NOMO-1 treated with DMSO at 0.1 percent for 48 hours (cell line): ENCODE measurements around the gene ADSS2.

Experiments used
- DNase-seq: peaks from one replicate; lab custom pipeline; 2025; ENCODE audit not compliant: unreplicated experiment; lab: John Stamatoyannopoulos, UW

The ADSS2 gene

DNA sequence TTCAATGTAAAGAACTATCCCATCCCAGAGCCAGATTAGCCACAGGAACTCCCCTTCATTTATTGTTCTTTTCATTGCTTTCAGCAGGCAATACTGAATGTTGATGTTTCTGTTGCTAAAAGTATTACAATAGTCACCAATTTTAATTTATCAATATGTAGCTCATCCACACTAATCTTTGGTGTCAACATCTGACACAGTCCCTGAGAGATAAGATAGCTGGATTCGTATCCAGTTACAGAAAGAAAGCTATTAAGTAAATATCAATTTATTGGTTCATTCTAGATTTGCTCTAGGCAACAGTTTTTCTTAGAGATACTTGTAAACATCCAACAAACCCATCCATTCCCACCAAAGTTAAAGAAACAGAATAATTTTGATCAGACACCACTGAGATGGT, 4.7 kb downstream of the ADSS2 start:
- DNase-seq, result no peak

DNA sequence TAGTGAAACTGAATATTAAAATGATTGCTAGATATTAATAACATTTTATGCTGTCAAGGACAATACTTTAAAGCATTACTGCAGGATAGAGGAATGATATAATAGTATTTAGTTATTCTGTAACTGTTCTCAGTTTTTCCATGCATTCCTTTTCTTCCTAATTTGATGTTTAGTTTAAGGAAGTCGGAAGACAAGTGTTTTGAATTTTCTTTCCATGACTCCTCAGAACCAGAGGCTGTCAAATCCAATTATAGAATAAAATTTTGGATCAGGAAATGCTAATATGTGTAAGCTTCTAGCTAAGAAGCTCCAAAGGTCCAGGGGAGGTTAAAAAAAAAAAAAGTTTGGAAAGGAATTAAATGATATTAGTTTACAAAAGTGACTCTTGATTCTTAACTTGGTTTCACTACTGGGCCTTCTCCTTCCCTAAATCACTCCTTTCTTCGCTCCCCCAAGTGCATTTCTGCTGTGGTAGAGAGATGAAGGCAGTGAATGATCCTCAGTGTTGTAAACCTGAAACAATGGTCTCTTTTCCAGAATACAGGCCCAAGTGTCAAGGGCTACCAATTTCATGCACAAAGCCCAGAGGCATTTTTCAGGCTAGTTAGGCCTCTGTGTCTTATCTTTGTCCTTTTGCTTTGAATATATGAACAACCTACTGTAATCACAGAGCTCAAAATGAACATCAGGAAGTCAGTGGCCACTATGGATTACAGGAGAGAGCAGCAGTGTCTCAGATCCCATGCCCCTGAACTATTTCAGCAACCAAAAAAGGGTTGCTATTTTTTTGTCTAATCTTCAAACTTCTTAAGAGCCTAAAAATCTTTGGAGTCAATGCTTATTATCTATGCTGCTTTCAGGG, 6.2 kb downstream of the ADSS2 start:
- DNase-seq, result no peak

DNA sequence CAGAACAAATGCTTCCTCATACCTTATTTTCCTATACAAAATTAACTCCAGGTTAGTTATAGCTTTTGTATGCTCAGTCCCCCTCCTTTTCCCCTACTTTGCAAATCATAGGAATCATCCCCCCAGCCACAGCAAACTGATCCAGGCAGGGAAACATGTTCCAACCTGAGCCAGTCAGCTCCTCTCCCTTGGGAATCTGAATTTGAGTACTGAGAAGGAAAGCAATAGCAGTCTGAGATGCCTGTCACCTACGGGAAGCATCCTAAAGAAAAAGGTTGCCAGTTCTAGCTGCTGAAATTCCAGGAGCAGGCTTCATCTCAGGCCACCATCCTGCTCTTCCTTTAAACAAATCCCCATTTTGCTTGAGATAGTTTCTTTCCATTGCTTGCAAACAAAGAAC, 6.9 kb downstream of the ADSS2 start:
- DNase-seq, result no peak

DNA sequence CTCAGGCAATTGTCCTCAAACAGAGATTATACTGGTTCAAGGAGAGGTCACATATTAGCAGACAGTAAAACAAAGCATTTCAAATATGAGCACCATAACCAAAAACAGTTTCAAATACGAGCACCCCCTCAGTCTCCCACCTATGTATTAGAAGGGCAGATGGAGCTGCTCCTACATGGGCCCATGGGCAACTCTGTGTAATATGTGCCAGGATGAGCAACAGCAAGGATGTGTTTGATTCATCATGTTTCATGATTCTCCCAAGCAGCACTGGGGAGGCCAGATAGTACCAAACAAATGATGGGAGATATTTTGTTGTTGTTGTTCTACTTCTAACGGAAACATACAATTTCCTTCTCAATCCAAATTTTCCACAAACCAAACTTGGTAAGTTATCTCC, 8.9 kb downstream of the ADSS2 start:
- no peak for DNase-seq

DNA sequence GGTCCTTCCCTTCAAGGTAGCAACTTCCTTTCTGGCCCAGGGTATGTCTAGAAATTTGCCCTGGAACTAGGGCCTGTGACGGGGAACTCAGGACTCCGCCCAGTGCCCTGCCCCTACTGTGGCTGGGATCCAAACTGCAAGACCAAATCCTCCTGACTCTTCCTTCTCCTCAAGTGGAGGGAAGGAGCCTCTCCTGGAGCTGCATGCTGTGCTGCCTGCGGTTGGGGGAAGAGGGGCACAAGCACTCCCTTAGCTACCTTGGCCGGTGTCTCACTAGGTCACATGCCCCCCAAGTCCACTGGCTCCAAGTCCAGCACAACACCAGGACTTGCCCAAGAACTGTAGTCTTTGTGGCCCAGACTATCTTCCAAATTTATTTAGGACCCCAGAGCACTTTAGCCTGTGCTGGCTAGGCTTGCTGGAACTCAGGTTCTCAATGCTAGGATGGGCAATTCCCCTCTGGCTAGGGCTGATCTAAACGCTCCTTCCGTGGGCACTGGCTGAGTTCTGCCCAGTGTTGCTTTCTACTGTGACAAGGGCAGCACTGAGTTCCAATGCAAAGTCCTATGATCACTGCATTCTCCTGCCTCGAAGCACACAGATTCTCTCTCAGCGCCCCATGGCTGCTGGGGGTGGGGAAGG, 12.2 kb downstream of the ADSS2 start:
- DNase-seq, result no peak

DNA sequence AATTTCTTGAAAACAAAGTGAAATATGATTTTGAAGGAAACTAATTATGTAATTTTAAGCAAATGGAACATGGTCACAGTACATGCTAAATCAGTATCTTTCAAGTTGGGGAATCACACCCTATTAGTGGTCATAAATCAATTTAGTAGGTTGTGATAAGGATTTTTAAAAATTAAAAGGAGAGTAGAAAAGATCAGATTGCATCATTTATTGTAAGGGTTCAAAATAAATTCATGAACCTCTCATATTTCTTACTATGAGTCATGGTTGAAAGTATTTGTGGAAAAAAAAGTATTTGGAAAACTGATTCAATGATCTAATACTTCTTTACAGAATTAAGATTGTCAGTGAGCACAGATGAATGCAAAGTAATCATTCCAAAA, 14.6 kb downstream of the ADSS2 start:
- DNase-seq, result no peak

DNA sequence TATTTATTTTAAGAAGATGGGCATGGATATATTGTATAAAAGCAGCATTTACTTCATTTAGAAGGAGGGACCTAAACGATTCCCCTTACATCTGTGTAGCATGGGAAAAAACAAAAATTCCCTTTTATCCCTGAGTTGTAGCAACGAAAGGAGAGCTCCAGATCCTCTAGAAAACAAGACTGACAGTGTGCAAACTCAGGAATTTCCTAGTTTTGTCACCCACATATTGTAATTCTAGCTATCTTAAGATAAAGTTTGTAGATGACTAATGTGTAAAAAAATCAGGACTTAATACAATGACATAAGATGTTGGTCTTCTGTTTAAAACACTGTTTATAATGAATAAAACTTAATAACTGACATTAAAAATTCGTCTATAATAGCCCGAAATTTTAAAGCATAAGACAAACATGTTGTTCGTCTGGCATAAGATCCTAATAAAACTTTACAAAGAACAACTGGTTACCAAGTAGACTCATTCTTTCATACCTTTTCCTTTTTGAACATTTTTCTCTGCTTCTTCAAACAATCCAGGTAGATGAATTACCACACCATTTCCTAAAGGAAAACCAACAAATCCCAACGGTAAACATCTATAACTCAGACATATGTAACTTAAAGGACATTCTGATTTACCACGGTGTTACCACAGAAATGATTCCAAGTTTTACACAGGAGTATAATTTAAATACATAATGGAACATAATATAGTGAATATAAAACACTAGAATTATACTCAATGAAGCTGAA, 15.2 kb downstream of the ADSS2 start:
- DNase-seq, result no peak

- DNase-seq, result no peak
Measured at GRCh38 chr1:244435562-244436205, 16.0 kb downstream of the ADSS2 start.

DNA sequence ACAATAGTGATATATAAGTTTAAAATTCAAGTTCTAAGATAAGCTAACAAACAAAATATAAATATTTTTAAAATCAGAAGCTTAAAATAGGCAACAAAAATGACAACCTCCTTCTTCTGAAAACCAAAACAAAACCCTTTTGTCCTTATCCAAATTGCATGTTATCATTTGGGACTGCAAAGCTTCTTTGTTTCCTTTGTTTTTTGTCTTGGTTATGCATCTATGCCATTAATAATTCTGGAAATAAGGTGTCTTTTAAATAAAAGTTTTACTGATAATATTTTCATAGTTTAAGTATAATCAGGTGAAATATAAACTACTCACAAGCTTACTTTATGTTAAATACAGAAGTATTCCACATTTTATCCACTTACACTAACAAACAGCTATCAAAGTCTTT, 20.5 kb downstream of the ADSS2 start:
- DNase-seq, result no peak

- no peak for DNase-seq
Measured at GRCh38 chr1:244429818-244430217, 21.9 kb downstream of the ADSS2 start.

DNA sequence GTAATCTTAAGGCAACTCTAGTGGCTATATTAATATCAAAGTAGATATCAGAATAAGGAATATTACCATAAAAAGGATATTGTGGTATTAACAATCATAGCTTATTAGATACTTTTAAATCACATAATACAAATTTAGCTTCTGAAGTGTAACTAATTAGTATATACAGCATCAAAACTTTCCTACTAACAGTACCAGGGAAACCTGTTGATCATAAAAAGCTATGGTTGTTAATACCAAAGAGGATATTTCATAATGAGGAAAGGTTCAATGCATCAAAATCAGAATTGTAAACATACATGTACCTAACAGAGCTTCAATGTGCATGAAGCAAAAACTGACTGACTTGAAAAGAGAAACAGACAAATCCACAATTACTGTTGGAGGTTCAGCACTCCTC, 24.1 kb downstream of the ADSS2 start:
- no peak for DNase-seq

DNA sequence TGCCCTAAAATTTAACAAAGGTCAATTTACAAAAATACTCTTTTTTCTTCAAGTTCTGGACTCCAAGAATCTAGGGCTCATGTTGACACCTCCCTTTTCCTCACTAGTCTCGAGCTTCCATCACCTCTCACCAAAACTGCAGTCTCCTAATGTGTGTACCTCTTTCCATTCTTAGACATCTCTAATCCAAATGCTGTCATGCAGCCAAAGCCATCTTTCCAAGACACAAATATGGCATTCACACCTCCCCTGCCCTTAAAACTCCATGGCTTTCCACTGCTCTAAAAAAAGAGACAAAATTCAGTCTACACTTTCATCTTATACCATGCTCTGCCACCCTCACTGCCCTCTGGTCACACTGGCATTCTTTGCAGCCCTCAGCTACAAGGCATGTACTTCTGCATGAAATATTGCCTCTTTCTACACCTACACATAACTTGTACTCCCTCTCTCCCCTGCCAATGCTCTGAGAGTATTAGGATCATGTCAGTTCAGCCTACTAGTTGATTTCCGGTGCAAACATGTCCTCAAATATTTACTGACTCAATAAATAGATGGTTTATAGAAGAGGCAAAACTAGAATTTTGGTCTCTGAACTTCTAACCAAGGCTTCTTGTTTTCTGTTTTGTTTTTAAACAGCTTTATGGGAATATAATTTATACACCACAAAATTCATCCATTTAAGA, 26.9 kb downstream of the ADSS2 start:
- no peak for DNase-seq

GRCh38 chr1:244422174-244422573, 29.5 kb downstream of the ADSS2 start:
- DNase-seq, result no peak

GRCh38 chr1:244419024-244419423, 32.7 kb downstream of the ADSS2 start:
- no peak for DNase-seq

- no peak for DNase-seq
Measured at GRCh38 chr1:244414543-244414942, 37.2 kb downstream of the ADSS2 start.

DNA sequence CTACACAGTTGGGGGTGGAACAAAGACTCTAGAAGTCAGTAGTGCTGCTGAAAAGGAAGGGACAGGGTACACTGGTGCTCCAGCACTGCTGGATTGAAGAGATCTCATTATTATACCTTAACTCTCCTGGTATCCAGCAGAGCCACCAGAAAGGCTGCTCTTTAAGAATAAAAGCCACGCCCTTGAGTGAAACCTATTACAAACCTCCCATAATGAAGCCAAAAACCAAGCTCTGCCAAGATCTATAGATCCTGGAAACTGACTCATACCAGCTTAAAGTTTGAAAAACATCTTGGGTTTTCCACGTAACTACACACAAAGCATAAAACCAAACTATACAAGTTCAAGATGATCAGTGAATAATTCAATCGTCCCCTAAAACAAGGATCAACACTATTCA, 38.0 kb downstream of the ADSS2 start:
- no peak for DNase-seq

DNA sequence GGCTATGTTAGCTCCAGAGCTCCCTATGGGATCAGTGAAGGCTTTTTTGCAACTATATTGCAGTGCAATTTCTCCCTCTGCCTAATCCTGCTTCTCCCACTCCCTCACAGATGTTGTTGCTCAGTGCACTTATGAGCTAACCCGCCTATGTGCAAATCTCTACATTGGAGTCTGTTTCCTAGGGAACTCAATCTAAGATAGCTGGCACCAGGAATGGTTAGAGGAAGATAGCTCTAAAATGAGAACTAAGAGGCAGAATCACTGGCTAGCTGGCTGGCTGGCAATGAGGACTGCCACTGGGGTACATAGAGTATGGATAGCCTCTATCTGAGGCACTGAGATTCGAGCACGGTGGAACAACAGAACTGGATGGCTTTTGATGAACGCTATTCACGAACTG, 39.5 kb downstream of the ADSS2 start:
- DNase-seq, result no peak

DNA sequence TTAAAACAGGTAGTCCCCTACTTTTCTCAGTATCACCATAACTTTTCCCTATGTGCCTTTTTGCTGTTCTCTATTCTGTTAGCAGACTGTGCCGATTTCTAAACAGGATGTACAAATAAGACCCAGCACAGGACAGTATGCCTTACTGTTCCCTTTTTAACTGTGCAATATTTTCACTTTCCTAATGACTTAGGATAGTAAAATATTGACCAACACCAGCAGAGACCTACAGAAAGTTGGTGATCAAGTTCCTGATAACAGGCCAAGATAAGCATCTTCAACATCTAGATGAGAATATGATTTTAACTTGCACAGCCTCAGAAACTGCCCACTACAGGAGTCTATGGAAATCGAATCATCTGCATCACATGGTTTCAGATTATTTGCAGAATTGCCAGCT, 42.0 kb downstream of the ADSS2 start:
- peak; percentile 55 for DNase-seq

GRCh38 chr1:244406337-244406736, 45.4 kb downstream of the ADSS2 start:
- no peak for DNase-seq

DNA sequence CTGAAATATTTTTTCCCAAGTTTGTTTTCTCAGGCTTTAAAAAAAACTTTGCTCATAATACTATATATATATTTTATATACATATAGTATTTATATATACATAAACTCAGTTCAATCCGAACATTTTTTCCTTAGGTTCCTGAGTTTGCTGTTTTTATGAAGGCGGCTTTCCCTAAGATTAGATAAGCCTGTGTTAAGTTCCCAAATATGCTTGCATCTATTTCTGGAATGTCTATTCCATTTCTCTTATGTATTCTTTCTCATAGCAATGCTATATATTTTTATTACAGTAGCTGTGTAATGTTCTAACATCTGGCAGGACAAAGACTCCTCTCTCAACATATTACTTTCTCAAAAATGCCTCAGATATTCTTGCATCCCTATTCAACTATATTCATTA, 45.9 kb downstream of the ADSS2 start:
- DNase-seq, result no peak

- DNase-seq, result no peak
Measured at GRCh38 chr1:244403431-244403830, 48.3 kb downstream of the ADSS2 start.
